ENCODE measurements around the gene GRIK4. TPM values are rescaled to one million over a fixed set of nuclear protein-coding genes. Genes with fewer than 3 reads are reported as not detected.

GRIK4 gene
- total and polyA plus RNA-seq, 2 donors from 2014 or later: 0.25 TPM; not detected in 1

GRCh38 chr11:120929090-120929489 is 417.5 kb downstream of the GRIK4 start:
- Histone ChIP-seq H3K9me3 (ENCODE audit: control insufficient read depth in 2 of 3, insufficient read depth in 1 of 3, low read length in 3 of 3) (no peaks in the 10 kb centered on the region), H3K4me1 (ENCODE audit: control insufficient read depth in 2 of 3, insufficient read depth in 2 of 3, low read depth in 1 of 3, low read length in 3 of 3) (no peaks in the 10 kb centered on the region), H3K27me3 (ENCODE audit: control insufficient read depth, insufficient read depth, low read length) (no peaks in the 10 kb centered on the region), H3K4me3 (ENCODE audit: low read length in 3 of 3) (no peak overlapping the region), H3K36me3 (ENCODE audit: control insufficient read depth in 2 of 3, insufficient read depth in 3 of 3, low read length in 3 of 3) (no peaks in the 10 kb centered on the region), H3K27ac (ENCODE audit: low read depth in 2 of 2, low read length in 2 of 2) (no peak overlapping the region), H3K9ac (ENCODE audit: low read length in 3 of 3) (no peak overlapping the region)
- intact Hi-C loops (cut with DNase I): no loop called here
- DNase-seq (no peak), FAIRE-seq (no peak)
- no peak for TF ChIP-seq CTCF (IDR thresholded peaks at IDR 0.05; ENCODE audit: borderline replicate concordance, extremely low read depth, insufficient read depth)

- FAIRE-seq (no peak), DNase-seq (peak in 4 of 5 donors; percentile 64 to 77 (median 70))
- Histone ChIP-seq H3K36me3 (ENCODE audit: control insufficient read depth in 2 of 3, insufficient read depth in 3 of 3, low read length in 3 of 3) (no peaks in the 10 kb centered on the region), H3K9me3 (ENCODE audit: control insufficient read depth in 2 of 3, insufficient read depth in 1 of 3, low read length in 3 of 3) (no peaks in the 10 kb centered on the region), H3K27me3 (ENCODE audit: control insufficient read depth, insufficient read depth, low read length) (no peaks in the 10 kb centered on the region), H3K27ac (ENCODE audit: low read depth in 2 of 2, low read length in 2 of 2) (no peak overlapping the region), H3K4me1 (ENCODE audit: control insufficient read depth in 2 of 3, insufficient read depth in 2 of 3, low read depth in 1 of 3, low read length in 3 of 3) (no peaks in the 10 kb centered on the region), H3K9ac (ENCODE audit: low read length in 3 of 3) (no peak overlapping the region), H3K4me3 (ENCODE audit: low read length in 3 of 3) (no peak overlapping the region)
- intact Hi-C loops (cut with DNase I): no loop called here
- TF ChIP-seq CTCF (IDR thresholded peaks at IDR 0.05; ENCODE audit: borderline replicate concordance, extremely low read depth, insufficient read depth): peak; percentile 32
Observed at GRCh38 chr11:120929664-120930154, 418.2 kb downstream of the GRIK4 start.

- H3K4me3 ChIP-seq (ENCODE audit: low read length in 3 of 3): no peak overlapping the region
- no peak overlapping the region for H3K27ac ChIP-seq (ENCODE audit: low read depth in 2 of 2, low read length in 2 of 2)
- intact Hi-C loops (cut with DNase I): no loop called here
- no peak for TF ChIP-seq CTCF (IDR thresholded peaks at IDR 0.05; ENCODE audit: borderline replicate concordance, extremely low read depth, insufficient read depth)
- FAIRE-seq (no peak), DNase-seq (no peak)
- H3K36me3 ChIP-seq (ENCODE audit: control insufficient read depth in 2 of 3, insufficient read depth in 3 of 3, low read length in 3 of 3): no peaks in the 10 kb centered on the region
- H3K9me3 ChIP-seq (ENCODE audit: control insufficient read depth in 2 of 3, insufficient read depth in 1 of 3, low read length in 3 of 3): no peaks in the 10 kb centered on the region
- H3K4me1 ChIP-seq (ENCODE audit: control insufficient read depth in 2 of 3, insufficient read depth in 2 of 3, low read depth in 1 of 3, low read length in 3 of 3): no peaks in the 10 kb centered on the region
- H3K27me3 ChIP-seq (ENCODE audit: control insufficient read depth, insufficient read depth, low read length): no peaks in the 10 kb centered on the region
- H3K9ac ChIP-seq (ENCODE audit: low read length in 3 of 3): no peak overlapping the region
Observed at GRCh38 chr11:120931057-120931779, 419.7 kb downstream of the GRIK4 start.

Data from kidney (tissue), 14 donors.